ENCODE results near the gene HIGD1B.
A peak's percentile ranks its signal among the peaks of the same experiment; 100 is the strongest.
"Not testable (repeated sequence)": the region's sequence is repeated elsewhere in the genome, so short reads cannot be mapped to it uniquely, and the experiment has no call there.

Gene HIGD1B

GRCh38 chr17:44825236-44825635 is 22.4 kb upstream of the HIGD1B start:
- not testable (repeated sequence) for H3K9me3 ChIP-seq (ENCODE audit: control insufficient read depth in 1 of 2, low read length in 2 of 2); H3K36me3 ChIP-seq (ENCODE audit: control insufficient read depth in 1 of 2, insufficient read depth in 2 of 2, low read length in 2 of 2); H3K27ac ChIP-seq (ENCODE audit: low read length); H3K4me1 ChIP-seq (ENCODE audit: control insufficient read depth in 1 of 2, insufficient read depth in 2 of 2, low read length in 2 of 2); H3K4me3 ChIP-seq (ENCODE audit: low read depth in 1 of 2, low read length in 2 of 2)
- peaks cover 23% of the 10 kb centered on the region for H3K27me3 ChIP-seq (ENCODE audit: low read depth, low read length)

DNA sequence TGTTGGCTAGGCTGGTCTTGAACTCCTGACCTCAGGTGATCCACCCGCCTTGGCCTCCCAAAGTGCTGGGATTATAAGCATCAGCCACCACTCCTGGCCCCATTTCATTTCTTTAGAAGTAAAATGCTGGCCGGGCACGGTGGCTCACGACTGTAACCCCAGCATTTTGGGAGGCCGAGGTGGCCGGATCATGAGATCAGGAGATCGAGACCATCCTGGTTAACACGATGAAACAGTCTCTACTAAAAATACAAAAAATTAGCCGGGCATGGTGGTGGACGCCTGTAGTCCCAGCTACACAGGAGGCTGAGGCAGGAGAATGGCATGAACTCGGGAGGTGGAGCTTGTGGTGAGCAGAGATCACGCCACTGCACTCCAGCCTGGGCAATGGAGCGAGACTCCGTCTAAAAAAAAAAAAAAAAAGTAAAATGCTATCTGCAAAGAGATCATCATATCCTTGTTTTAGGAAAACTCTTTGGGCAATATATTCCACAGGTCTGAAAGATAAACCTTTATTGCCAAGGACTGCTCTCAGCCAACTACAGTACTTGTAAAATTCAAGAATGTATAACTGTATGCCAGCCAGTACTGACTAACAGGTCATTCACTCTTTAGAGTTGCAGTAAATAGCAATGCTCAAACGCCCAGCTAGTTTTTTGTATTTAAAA is 21.4 kb upstream of the HIGD1B start:
- no peaks in the 10 kb centered on the region for H3K36me3 ChIP-seq (ENCODE audit: control insufficient read depth in 1 of 2, insufficient read depth in 2 of 2, low read length in 2 of 2)
- no peaks in the 10 kb centered on the region for H3K9me3 ChIP-seq (ENCODE audit: control insufficient read depth in 1 of 2, low read length in 2 of 2)
- no peak overlapping the region for H3K4me3 ChIP-seq (ENCODE audit: low read depth in 1 of 2, low read length in 2 of 2)
- H3K4me1 ChIP-seq (ENCODE audit: control insufficient read depth in 1 of 2, insufficient read depth in 2 of 2, low read length in 2 of 2) = no peaks in the 10 kb centered on the region
- no peak overlapping the region for H3K27ac ChIP-seq (ENCODE audit: low read length)
- peaks cover 33% of the 10 kb centered on the region for H3K27me3 ChIP-seq (ENCODE audit: low read depth, low read length)

DNA sequence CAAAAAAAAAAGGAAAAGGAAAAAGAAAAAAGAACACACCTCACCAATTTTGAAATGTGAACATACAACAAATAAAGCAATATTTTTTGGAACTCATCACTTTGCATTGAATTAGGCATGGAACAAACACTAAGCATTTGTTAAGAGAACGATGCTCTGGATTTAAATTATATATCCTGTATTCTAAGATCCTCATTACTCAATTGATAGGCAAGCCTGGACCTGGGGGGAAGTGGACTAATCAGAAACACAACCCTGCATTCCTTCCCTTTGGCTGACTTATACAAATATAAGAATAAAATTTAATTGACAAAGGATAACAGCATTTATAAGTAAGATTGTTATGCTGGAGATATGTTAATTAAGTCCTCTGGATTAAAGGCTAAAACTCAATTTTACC is 19.8 kb upstream of the HIGD1B start:
- Histone ChIP-seq H3K36me3 (ENCODE audit: control insufficient read depth in 1 of 2, insufficient read depth in 2 of 2, low read length in 2 of 2) (no peaks in the 10 kb centered on the region), H3K27me3 (ENCODE audit: low read depth, low read length) (peaks cover 33% of the 10 kb centered on the region), H3K9me3 (ENCODE audit: control insufficient read depth in 1 of 2, low read length in 2 of 2) (no peaks in the 10 kb centered on the region), H3K4me3 (ENCODE audit: low read depth in 1 of 2, low read length in 2 of 2) (peak overlapping the region in 1 of 2 donors; percentile 68), H3K27ac (ENCODE audit: low read length) (peak overlapping the region; percentile 79), H3K4me1 (ENCODE audit: control insufficient read depth in 1 of 2, insufficient read depth in 2 of 2, low read length in 2 of 2) (no peaks in the 10 kb centered on the region)

- Histone ChIP-seq H3K4me3 (ENCODE audit: low read depth in 1 of 2, low read length in 2 of 2) (peak overlapping the region; percentile 60 to 68), H3K9me3 (ENCODE audit: control insufficient read depth in 1 of 2, low read length in 2 of 2) (no peaks in the 10 kb centered on the region), H3K4me1 (ENCODE audit: control insufficient read depth in 1 of 2, insufficient read depth in 2 of 2, low read length in 2 of 2) (no peaks in the 10 kb centered on the region), H3K36me3 (ENCODE audit: control insufficient read depth in 1 of 2, insufficient read depth in 2 of 2, low read length in 2 of 2) (no peaks in the 10 kb centered on the region), H3K27me3 (ENCODE audit: low read depth, low read length) (peaks cover 36% of the 10 kb centered on the region), H3K27ac (ENCODE audit: low read length) (peak overlapping the region; percentile 79)
Measured at GRCh38 chr17:44828919-44829522, 18.7 kb upstream of the HIGD1B start.

- Histone ChIP-seq H3K4me3 (ENCODE audit: low read depth in 1 of 2, low read length in 2 of 2) (peak within 1 kb of the TSS; percentile 60 to 68), H3K4me1 (ENCODE audit: control insufficient read depth in 1 of 2, insufficient read depth in 2 of 2, low read length in 2 of 2) (no peaks in the 10 kb centered on the region), H3K27me3 (ENCODE audit: low read depth, low read length) (peaks cover 37% of the 10 kb centered on the region), H3K9me3 (ENCODE audit: control insufficient read depth in 1 of 2, low read length in 2 of 2) (no peaks in the 10 kb centered on the region), H3K27ac (ENCODE audit: low read length) (peak within 1 kb of the TSS; percentile 79), H3K36me3 (ENCODE audit: control insufficient read depth in 1 of 2, insufficient read depth in 2 of 2, low read length in 2 of 2) (no peaks in the 10 kb centered on the region)
Measured at GRCh38 chr17:44829523-44830358, 17.9 kb upstream of the HIGD1B start, which contains the start of gene GJC1. GJC1 (minus strand) TSS chr17:44830287; CDS start chr17:44805817, 24,470 bp downstream.

- Histone ChIP-seq H3K9me3 (ENCODE audit: control insufficient read depth in 1 of 2, low read length in 2 of 2) (no peaks in the 10 kb centered on the region), H3K27me3 (ENCODE audit: low read depth, low read length) (peaks cover 37% of the 10 kb centered on the region), H3K27ac (ENCODE audit: low read length) (no peak overlapping the region), H3K36me3 (ENCODE audit: control insufficient read depth in 1 of 2, insufficient read depth in 2 of 2, low read length in 2 of 2) (no peaks in the 10 kb centered on the region), H3K4me3 (ENCODE audit: low read depth in 1 of 2, low read length in 2 of 2) (peak overlapping the region in 1 of 2 donors; percentile 68), H3K4me1 (ENCODE audit: control insufficient read depth in 1 of 2, insufficient read depth in 2 of 2, low read length in 2 of 2) (no peaks in the 10 kb centered on the region)
Measured at GRCh38 chr17:44830359-44831288, 17.1 kb upstream of the HIGD1B start.

- H3K27me3 ChIP-seq (ENCODE audit: low read depth, low read length) = peaks cover 32% of the 10 kb centered on the region
- no peaks in the 10 kb centered on the region for H3K4me1 ChIP-seq (ENCODE audit: control insufficient read depth in 1 of 2, insufficient read depth in 2 of 2, low read length in 2 of 2)
- H3K4me3 ChIP-seq (ENCODE audit: low read depth in 1 of 2, low read length in 2 of 2) = no peak overlapping the region
- no peaks in the 10 kb centered on the region for H3K9me3 ChIP-seq (ENCODE audit: control insufficient read depth in 1 of 2, low read length in 2 of 2)
- H3K27ac ChIP-seq (ENCODE audit: low read length) = no peak overlapping the region
- H3K36me3 ChIP-seq (ENCODE audit: control insufficient read depth in 1 of 2, insufficient read depth in 2 of 2, low read length in 2 of 2) = no peaks in the 10 kb centered on the region
Measured at GRCh38 chr17:44831371-44831770, 16.3 kb upstream of the HIGD1B start.

- Histone ChIP-seq H3K36me3 (ENCODE audit: control insufficient read depth in 1 of 2, insufficient read depth in 2 of 2, low read length in 2 of 2) (no peaks in the 10 kb centered on the region), H3K9me3 (ENCODE audit: control insufficient read depth in 1 of 2, low read length in 2 of 2) (no peaks in the 10 kb centered on the region), H3K4me1 (ENCODE audit: control insufficient read depth in 1 of 2, insufficient read depth in 2 of 2, low read length in 2 of 2) (no peaks in the 10 kb centered on the region), H3K27me3 (ENCODE audit: low read depth, low read length) (peaks cover 25% of the 10 kb centered on the region), H3K4me3 (ENCODE audit: low read depth in 1 of 2, low read length in 2 of 2) (no peak overlapping the region), H3K27ac (ENCODE audit: low read length) (no peak overlapping the region)
Measured at GRCh38 chr17:44832805-44833204, 14.9 kb upstream of the HIGD1B start.

DNA sequence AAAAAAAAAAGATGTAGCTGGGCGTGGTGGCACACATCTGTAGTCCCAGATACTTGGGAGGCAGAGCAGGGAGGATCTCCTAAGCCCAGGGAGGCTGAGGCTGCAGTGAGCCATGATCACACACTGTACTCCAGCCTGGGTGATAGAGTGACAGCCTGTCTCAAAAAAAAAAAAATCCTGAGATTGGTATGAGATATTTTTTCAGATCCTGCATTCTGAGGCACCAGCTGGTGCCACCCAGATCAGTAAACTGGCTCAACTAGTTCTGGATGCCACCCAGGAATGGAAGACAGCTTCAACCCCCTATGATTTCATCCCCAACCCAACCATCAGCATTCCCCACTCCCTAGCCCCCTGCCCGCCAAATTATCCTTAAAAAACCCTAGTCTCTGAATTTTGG is 10.5 kb upstream of the HIGD1B start:
- peaks cover 5% of the 10 kb centered on the region for H3K27me3 ChIP-seq (ENCODE audit: low read depth, low read length)
- H3K27ac ChIP-seq (ENCODE audit: low read length) = no peak overlapping the region
- H3K4me3 ChIP-seq (ENCODE audit: low read depth in 1 of 2, low read length in 2 of 2) = no peak overlapping the region
- peaks cover 0 to 3% of the 10 kb centered on the region in 2 donors for H3K4me1 ChIP-seq (ENCODE audit: control insufficient read depth in 1 of 2, insufficient read depth in 2 of 2, low read length in 2 of 2)
- H3K9me3 ChIP-seq (ENCODE audit: control insufficient read depth in 1 of 2, low read length in 2 of 2) = no peaks in the 10 kb centered on the region
- no peaks in the 10 kb centered on the region for H3K36me3 ChIP-seq (ENCODE audit: control insufficient read depth in 1 of 2, insufficient read depth in 2 of 2, low read length in 2 of 2)

- H3K27me3 ChIP-seq (ENCODE audit: low read depth, low read length) = no peaks in the 10 kb centered on the region
- H3K4me3 ChIP-seq (ENCODE audit: low read depth in 1 of 2, low read length in 2 of 2) = no peak overlapping the region
- H3K27ac ChIP-seq (ENCODE audit: low read length) = no peak overlapping the region
- H3K9me3 ChIP-seq (ENCODE audit: control insufficient read depth in 1 of 2, low read length in 2 of 2) = no peaks in the 10 kb centered on the region
- no peaks in the 10 kb centered on the region for H3K36me3 ChIP-seq (ENCODE audit: control insufficient read depth in 1 of 2, insufficient read depth in 2 of 2, low read length in 2 of 2)
- H3K4me1 ChIP-seq (ENCODE audit: control insufficient read depth in 1 of 2, insufficient read depth in 2 of 2, low read length in 2 of 2) = peaks cover 0 to 13% of the 10 kb centered on the region in 2 donors
Measured at GRCh38 chr17:44840274-44840673, 7.4 kb upstream of the HIGD1B start.
